ENCODE measurements around the gene OTUD7B. TPM values are rescaled to one million over a fixed set of nuclear protein-coding genes. Genes with fewer than 3 reads are reported as not detected.
A peak's percentile ranks its signal among the peaks of the same experiment; 100 is the strongest.

OTUD7B gene
- total and polyA plus RNA-seq, 5 donors from 2014 or later, result 0.57 to 6.7 (median 1.3) TPM

DNA sequence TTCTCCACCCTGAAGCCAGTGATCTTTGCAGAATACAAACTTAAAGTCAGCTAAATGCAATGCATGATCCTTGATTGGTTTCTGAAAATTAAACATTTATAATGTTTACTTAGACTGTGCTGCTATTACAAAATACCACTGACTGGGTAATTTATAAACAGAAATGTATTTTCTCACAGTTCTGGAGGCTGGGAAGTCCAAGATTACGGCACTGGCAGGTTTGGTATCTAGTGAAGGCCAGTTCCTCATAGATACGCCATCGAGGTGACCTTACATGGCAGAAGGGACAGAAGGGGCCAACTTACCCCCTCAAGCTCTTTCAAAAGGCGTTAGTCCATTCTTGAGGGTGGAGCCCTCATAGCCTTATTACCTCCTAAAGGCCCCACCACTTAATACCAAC, 114.0 kb downstream of the OTUD7B start:
- no peak overlapping the region for H3K4me3 Mint-ChIP-seq
- no peak for ATAC-seq (ENCODE audit: low read depth in 2 of 2)

DNA sequence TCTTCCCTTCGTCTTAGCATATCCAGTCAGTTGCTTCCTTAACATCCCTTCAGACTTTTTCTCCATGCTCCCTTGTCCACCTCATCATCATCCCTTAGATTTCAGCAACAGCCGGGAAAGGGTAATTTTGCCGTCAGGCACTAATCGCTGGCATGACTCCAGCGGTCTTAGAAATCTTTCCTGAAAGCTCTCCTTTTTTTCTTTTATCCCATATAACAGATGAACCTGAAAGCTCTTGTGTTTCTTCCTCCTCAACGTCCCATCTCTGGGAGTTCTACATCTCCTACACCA, 121.6 kb downstream of the OTUD7B start:
- Histone ChIP-seq H3K9me3 (ENCODE audit: control insufficient read depth in 2 of 2, low read length in 2 of 2) (no peaks in the 10 kb centered on the region), H3K4me3 (ENCODE audit: low read depth, low read length) (peak overlapping the region; percentile 96), H3K4me1 (ENCODE audit: control insufficient read depth, insufficient read depth, low read length, poor library complexity, severe bottlenecking) (peaks cover 22% of the 10 kb centered on the region), H3K36me3 (ENCODE audit: control insufficient read depth, insufficient read depth, low read length) (no peaks in the 10 kb centered on the region), H3K27ac (ENCODE audit: insufficient read depth, low read length, poor library complexity, severe bottlenecking) (peak overlapping the region; percentile 95), H3K27me3 (ENCODE audit: control insufficient read depth, insufficient read depth, low read length) (no peaks in the 10 kb centered on the region)
- no peak for DNase-seq
- no peak for ATAC-seq (ENCODE audit: low read depth in 2 of 2)
- Mint-ChIP-seq H3K36me3 (no peaks in the 10 kb centered on the region), H3K4me1 (peaks cover 0 to 5% (median 2%) of the 10 kb centered on the region in 4 donors), H3K27ac (no peak overlapping the region), H3K4me3 (no peak overlapping the region), H3K9me3 (no peaks in the 10 kb centered on the region), H3K27me3 (no peaks in the 10 kb centered on the region)

More for the DNA sequence above, 114.0 kb downstream of the OTUD7B start:
- Mint-ChIP-seq H3K36me3 (no peaks in the 10 kb centered on the region), H3K9me3 (peaks cover 0 to 4% (median 2%) of the 10 kb centered on the region in 7 donors), H3K27ac (no peak overlapping the region), H3K27me3 (peaks cover 4% of the 10 kb centered on the region), H3K4me1 (peaks cover 7 to 23% (median 14%) of the 10 kb centered on the region in 4 donors)
- H3K27ac ChIP-seq (ENCODE audit: insufficient read depth, low read length, poor library complexity, severe bottlenecking), result no peak overlapping the region
- H3K36me3 ChIP-seq (ENCODE audit: control insufficient read depth, insufficient read depth, low read length), result no peaks in the 10 kb centered on the region
- DNase-seq, result no peak
- H3K4me1 ChIP-seq (ENCODE audit: control insufficient read depth, insufficient read depth, low read length, poor library complexity, severe bottlenecking), result peaks cover 12% of the 10 kb centered on the region
- no peaks in the 10 kb centered on the region for H3K9me3 ChIP-seq (ENCODE audit: control insufficient read depth in 2 of 2, low read length in 2 of 2)
- H3K4me3 ChIP-seq (ENCODE audit: low read depth, low read length), result no peak overlapping the region
- H3K27me3 ChIP-seq (ENCODE audit: control insufficient read depth, insufficient read depth, low read length), result no peaks in the 10 kb centered on the region

DNA sequence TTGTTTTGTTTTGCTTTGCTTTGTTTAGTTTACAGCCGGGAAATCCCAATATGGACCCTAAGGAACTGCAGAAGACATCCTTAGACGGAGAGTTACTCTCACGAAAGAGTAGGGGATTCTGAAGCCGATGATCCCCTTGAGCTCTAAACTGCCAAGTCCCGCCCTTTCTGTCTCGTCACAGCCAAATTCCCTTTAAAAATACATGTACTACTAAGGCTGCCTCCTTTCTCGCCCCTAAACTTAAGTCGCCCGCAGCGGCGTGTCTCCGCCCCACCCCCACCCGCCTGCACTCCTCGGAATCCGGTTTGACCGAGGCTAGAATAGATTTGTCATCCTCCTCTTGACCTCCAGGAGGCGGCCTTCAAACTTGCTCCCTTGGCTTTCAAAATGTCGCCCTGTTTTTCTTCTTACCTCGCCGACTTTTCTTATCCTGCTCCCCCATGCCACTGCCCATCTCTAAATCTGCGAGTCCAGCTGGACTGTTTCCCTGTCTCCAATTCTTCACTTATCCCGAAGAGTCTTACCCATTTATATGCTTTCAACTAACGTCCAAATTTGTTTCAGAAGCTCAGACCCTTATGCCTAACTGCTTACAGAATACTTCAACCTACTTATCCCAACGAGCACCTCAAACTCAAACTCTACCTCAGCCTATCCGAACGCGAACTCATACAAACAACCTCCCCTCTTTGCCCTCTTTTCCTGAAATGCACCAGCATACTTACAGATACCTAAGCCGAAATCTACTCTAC, 122.1 kb downstream of the OTUD7B start:
- Mint-ChIP-seq H3K4me3 (no peak overlapping the region), H3K27me3 (no peaks in the 10 kb centered on the region), H3K27ac (no peak overlapping the region), H3K9me3 (no peaks in the 10 kb centered on the region), H3K36me3 (no peaks in the 10 kb centered on the region), H3K4me1 (peaks cover 0 to 5% (median 3%) of the 10 kb centered on the region in 4 donors)
- Histone ChIP-seq H3K4me3 (ENCODE audit: low read depth, low read length) (peak overlapping the region; percentile 96), H3K4me1 (ENCODE audit: control insufficient read depth, insufficient read depth, low read length, poor library complexity, severe bottlenecking) (peaks cover 27% of the 10 kb centered on the region), H3K36me3 (ENCODE audit: control insufficient read depth, insufficient read depth, low read length) (no peaks in the 10 kb centered on the region), H3K9me3 (ENCODE audit: control insufficient read depth in 2 of 2, low read length in 2 of 2) (no peaks in the 10 kb centered on the region), H3K27ac (ENCODE audit: insufficient read depth, low read length, poor library complexity, severe bottlenecking) (peak overlapping the region; percentile 95), H3K27me3 (ENCODE audit: control insufficient read depth, insufficient read depth, low read length) (no peaks in the 10 kb centered on the region)
- peak; percentile 3 to 6 for ATAC-seq (ENCODE audit: low read depth in 2 of 2)
- DNase-seq, result peak in 2 of 3 donors; percentile 55 to 93

Other genes starting within 250 kb of the OTUD7B start
- gene FCGR1A, start 228.0 kb downstream of the OTUD7B start, total RNA-seq, result not detected
- gene FCGR1A, start 228.0 kb downstream of the OTUD7B start, polyA plus RNA-seq, result not detected
- 6.2 TPM for gene BOLA1, start 111.2 kb downstream of the OTUD7B start, total RNA-seq
- 10 to 100 TPM; 37.9 to 47.8 (median 39.5) TPM for gene BOLA1, start 111.2 kb downstream of the OTUD7B start, polyA plus RNA-seq
- 3.3 TPM for gene SV2A, start 92.9 kb downstream of the OTUD7B start, total RNA-seq
- gene SV2A, start 92.9 kb downstream of the OTUD7B start, polyA plus RNA-seq, result 1 to 10 TPM in 3 of 4 donors, under 1 TPM in 1; 0.91 to 2.7 (median 1.4) TPM
- 56.0 TPM for gene SF3B4, start 82.9 kb downstream of the OTUD7B start, total RNA-seq
- gene SF3B4, start 82.9 kb downstream of the OTUD7B start, polyA plus RNA-seq, result 100 to 1,000 TPM in 1 of 4 donors, 10 to 100 TPM in 3; 81.8 to 103 (median 87.4) TPM
- gene MTMR11, start 73.8 kb downstream of the OTUD7B start, total RNA-seq, result 0.47 TPM
- under 1 TPM; 0.13 to 0.98 (median 0.48) TPM for gene MTMR11, start 73.8 kb downstream of the OTUD7B start, polyA plus RNA-seq
- gene VPS45, start 57.0 kb upstream of the OTUD7B start, total RNA-seq, result 23.4 TPM
- gene VPS45, start 57.0 kb upstream of the OTUD7B start, polyA plus RNA-seq, result 10 to 100 TPM; 25.8 to 27.8 (median 26.3) TPM
- gene PLEKHO1, start 139.2 kb upstream of the OTUD7B start, total RNA-seq, result 61.0 TPM
- 10 to 100 TPM; 21.5 to 31.5 (median 27.5) TPM for gene PLEKHO1, start 139.2 kb upstream of the OTUD7B start, polyA plus RNA-seq
- gene ANP32E, start 225.4 kb upstream of the OTUD7B start, total RNA-seq, result 51.5 TPM
- gene ANP32E, start 225.4 kb upstream of the OTUD7B start, polyA plus RNA-seq, result 10 to 100 TPM; 53.3 to 73.4 (median 58.3) TPM
- not detected for gene CA14, start 247.0 kb upstream of the OTUD7B start, total RNA-seq
- gene CA14, start 247.0 kb upstream of the OTUD7B start, polyA plus RNA-seq, result under 1 TPM; 0.68 to 0.97 (median 0.71) TPM